NCI-H1092 treated with DMSO at 0.1 percent for 48 hours (cell line): Measurements from ENCODE around the gene CRYL1.
A peak's percentile ranks its signal among the peaks of the same experiment; 100 is the strongest.

Experiments used
- DNase-seq: peaks from one replicate; lab custom pipeline; 2025; lab: John Stamatoyannopoulos, UW

CRYL1 gene

DNA sequence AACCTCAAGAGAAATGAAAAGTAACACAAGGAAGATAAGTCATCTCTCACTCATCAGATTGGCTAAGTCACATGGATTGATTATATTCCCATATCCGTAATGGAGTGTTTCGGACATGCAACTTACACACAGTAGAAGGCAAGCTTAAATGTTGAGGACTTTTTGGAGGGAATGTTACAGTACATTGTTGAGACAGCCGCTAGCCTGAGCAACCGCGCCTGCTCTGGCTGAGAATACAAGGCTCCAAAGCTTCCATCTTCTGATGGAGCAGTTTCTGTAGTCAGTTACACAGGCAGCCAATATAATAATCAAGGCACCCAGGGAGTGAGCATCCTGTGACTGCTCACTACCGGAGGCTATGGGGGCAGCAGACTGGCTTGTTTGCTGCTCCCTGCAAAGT, 1.0 kb upstream of the CRYL1 start:
- DNase-seq, result peak; percentile 14

DNA sequence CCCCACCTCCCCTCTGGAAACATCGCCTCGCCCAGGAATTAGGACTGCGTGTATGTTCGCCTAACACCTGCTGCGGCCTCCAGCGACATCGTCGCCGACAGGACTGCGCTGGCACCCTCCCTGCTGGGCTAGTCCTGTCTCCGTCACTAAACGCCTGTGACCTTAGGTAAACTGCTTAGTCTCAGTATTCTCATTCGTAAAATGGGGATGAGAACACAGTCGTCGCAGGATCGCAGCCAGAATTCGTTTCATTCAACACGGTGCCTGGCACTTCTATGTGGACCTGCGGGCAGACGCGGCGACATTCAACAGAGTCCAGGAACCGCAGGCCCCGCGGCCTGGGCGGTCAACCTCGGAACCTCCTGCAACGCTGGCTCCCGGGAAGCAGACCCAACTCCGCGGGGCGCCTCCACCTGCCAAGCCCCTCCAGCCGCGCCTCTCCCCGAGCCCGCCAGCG, 485 bp downstream of the CRYL1 start:
- no peak for DNase-seq

DNA sequence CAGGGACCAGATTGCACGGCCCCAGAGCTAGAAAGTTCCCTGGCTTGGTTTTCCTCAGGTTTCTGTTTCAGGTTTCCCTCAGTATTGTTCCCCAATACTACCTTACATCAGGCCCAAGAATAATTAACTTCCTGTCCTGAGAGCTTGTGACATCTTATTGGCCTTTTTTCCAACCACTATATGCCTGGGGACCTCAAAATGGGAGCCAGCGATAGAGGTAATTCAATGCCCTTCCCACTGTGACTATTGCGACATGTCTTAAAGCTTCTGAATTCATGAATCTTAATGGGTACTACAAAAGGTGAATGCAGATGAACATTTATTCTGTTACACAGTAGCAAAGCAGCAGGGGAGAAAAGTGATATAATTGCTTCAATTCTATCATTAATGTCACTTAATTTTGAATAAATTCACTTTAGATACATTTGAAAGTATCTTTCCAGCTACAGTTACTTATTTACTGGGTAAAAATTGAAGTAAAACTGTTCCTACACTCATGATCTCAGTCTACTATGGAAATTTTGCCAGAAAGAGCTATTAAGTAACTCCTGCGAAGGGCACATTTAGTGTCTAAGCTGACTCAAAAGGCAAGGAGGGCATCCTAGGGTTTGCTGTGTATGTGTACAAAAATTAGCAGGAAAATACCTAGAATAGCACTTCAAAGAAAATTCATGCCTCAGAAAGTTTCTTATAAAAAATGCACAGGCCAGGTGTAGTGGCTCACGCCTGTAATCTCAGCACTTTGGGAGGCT, 4.1 kb downstream of the CRYL1 start:
- no peak for DNase-seq

DNA sequence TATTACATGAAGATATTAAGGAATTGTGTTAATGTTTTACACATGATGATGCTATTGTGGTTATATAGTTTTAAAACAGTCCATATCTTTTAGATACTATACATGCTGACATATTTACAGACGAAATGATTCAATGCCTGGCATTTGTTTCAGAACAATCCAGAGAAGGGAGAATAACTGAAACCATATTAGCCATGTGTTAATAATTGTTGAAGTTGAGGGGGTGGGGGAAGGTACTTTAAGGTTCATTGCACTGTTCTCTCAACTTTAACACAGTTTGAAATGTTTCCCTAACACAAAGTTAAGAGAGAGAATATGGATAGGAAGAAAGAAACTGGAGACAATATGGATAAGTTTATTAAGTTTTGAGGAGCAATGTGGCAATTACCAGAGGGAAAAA, 5.8 kb downstream of the CRYL1 start:
- DNase-seq, result no peak

DNA sequence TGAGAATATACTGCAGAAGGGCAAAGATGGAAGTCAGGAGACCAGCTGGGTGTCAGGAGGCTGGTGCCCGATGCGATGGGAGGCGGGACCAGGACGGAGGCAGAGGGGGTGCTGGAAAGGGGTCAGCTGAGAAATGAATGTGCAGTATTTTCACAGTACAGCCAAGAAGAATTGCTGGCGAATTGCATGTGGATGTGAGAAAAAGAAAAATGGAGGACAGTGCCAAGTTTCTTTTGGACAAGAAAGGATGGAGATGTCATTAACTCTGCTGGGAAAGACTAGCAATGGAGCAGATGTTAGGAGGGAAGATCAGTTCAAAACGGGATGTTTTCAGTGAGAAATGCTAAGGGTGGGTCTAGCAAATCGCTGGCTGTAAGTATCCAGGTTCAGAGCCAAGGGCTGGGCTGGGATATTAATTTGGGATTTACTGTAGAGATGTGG, 7.0 kb downstream of the CRYL1 start:
- DNase-seq, result no peak

DNA sequence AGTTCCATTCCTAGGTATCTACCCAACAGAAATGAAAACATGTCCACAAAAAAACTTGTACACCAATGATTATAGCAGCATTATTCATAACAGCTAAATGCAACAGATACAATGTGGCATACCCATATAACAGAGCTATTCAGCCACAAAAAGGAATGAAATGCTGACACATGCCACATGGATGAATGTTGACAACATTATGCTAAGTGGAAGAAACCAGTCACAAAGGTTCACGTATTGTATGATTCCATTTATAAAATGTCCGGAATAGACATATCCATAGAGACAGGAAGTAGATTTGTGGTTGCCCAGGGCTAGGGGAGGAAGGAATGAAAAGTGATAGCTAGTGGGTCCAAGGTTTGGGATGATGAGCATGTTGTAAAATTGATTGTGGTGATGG, 10.8 kb downstream of the CRYL1 start:
- DNase-seq, result no peak

DNA sequence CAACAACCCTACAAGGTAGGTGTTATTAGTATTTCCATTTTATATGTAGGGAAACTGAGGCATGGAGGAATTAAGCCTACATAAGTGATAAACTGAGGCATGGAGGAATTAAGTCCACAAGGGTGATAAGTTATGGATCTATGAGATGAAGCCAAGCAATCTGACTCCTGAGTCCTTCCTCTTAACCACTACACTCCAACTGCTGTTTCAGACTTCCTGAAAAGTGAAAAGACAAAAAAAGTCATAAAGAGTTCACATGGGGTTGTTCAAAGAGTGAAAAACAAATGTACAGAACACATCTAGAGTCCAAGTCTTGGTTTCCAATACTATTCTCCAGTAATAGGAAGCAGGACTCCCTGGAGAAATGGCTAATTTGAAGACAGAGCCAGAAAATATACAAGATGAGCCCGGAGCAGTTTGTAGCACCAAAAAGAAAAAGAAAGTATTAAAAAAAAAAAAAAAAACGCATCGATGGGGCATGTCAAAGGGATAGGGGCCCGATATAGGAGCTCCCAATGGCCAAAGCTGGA, 12.1 kb downstream of the CRYL1 start:
- DNase-seq, result no peak

DNA sequence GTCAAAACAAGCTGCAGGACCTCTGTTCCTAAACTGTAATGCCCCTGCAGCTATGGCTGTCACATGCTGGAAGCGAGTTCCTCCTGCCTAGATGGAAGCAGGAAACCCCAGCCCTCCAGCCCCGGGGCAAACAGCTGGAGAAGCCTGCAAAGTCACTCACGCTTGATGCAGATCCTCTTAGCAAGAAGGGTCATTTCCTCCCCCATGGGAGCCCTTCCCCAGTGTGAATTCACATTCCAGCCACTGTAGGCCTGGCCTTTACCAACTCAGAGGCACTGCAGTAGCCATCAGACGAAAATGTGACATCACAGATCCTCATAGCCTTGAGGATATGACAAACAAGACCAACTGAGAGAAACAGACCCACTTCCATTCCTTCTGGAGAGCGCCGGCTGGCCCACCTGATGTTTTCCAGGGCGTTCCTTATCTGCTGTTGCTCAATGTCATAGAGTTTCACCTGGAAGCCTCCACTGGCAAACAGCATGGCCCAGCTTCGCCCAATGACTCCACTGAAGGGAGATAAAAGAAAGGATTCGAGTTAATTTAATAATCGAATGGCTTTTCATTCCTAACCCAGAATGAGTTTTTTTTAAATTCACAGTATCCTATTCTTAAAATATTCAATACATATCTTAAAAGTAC, 13.5 kb downstream of the CRYL1 start:
- no peak for DNase-seq

DNA sequence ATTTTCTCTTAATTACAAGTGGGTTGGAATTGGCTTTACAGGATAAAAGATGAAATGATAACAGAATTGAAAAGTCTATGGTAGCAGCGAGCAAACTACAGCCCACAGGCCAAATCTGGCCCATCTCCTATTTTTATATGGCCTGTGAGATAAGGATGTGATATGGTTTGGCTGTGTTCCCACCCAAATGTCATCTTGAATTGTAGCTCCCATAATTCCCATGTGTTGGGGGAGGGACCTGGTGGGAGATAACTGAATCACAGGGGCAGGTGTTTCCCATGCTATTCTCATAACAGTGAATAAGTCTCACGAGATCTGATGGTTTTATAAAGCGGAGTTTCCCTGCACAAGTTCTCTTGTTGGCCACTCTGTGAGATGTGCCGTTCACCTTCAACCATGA, 19.0 kb downstream of the CRYL1 start:
- no peak for DNase-seq

DNA sequence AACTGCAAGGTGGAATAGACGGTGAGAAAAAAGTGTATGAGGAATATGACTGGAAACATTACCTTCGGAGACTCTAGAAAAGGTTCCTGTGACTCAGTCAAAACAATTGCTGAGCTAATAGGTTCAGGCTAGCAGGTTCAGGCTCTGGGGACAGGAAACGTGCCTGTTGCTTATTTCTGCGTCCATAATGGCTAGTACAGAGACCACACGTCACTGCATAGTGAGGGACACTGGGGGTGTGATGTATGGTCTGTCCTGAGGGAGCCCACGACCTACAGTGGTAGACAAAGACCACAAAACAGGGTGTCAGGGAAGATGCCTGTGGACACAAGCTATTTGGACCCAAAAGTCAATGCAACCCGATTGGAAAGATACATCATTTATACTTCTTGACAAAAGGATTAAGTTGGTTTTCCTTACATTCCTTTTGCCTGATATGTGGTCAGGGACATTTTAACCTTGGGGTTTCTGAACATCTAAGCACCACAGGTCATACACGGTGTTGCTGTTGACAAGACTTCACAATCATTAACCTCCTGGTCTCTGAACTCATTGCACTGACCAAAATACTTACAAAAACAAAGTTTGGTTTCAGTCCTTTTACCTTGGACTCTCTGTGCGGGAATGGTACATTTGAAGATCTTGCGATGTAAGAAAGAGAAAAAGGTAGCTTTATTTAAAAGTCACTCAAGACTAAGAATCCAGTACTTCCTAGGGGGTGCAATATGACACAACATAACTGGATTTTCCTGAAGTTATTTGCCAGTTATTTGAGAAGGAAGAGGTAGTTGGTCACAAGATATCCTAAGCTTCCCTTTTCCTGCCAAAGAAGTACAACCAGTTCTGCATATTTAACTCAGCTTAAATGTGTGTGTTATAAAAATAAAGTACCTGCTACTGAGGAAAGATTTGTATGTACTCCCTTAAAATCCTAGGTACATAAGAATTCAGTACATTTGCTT, 20.0 kb downstream of the CRYL1 start:
- DNase-seq, result no peak

DNA sequence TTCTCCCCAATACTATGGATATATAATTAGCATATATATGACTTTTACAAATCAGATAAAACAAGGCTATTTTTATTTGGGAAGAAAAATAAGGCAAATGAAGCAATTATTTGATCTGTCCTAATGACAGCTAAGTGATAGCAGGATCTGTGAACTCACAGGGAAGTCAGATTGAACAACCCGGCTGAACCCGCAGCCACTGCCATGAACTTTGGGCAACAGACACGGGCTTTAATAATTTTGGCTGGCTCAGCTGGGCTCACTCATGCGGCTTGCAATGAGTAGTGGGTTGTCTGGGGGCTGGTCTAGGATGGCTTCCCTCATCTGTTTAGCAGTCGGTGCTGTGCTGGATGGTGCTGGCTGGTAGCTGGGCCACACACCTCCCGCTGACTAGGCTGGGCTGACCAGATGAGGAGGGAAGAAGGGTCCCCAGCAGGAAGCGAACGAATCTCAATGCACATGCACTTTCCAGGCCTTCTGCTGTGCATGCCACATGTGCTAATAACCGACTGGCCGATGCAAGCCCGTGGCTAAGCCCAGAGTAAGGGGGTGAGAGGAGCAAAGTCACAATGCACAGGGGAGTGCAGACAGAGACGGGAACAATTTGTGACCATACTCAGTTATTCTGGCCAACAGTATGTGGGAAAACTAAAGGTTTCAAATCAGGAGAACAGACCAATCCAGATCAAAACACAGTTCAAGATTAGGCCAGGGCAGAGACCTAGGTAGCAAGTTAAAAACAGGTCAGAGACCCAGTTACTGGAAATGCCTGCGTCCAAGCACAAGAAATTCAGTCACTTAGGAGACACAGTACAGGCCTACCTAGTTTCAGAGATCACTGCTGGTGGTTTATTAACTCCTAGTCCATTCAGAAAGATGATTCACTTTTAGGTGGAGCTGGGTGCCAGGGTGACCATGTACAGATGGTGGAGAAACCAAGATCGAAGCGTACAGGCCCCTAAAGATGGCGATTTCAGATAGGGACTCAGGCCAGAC, 22.3 kb downstream of the CRYL1 start:
- DNase-seq, result no peak

DNA sequence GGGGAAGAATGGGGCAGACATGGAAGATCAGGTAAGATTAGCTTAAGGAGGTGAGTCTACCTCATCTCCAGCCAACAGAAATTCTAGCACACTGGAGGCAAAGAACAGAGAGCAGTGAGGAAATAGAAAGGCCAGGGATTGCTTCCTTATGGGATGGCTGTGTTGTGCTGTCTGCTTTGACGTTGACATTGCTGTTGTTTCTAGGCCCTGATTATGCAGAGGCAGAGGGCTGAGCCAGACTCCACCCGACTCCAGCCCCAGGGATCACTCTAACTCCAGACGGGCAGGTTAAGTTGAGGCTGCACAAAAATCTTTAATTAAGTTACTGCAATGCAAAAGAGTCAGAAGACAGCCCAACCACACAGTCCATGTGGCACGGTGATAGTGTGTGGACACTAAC, 24.1 kb downstream of the CRYL1 start:
- DNase-seq, result no peak

DNA sequence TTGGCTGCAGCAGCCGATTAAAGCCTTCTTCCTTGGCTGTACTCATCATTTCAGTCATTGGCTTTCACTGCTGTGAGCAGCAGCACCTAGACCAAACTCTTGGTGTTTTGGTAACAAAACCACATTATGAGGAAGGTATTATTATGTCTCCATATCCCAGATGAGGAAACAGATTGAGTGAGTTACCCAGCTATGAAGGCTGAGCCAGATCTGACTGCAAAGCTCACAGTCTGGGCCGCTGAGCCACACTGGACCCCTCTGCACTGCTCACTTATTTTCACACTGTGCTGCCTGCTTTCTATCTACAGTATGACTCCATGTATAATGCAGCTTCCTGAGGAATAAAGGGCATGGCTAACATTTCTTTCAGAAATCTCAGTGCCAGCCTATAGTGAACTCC, 24.5 kb downstream of the CRYL1 start:
- no peak for DNase-seq

DNA sequence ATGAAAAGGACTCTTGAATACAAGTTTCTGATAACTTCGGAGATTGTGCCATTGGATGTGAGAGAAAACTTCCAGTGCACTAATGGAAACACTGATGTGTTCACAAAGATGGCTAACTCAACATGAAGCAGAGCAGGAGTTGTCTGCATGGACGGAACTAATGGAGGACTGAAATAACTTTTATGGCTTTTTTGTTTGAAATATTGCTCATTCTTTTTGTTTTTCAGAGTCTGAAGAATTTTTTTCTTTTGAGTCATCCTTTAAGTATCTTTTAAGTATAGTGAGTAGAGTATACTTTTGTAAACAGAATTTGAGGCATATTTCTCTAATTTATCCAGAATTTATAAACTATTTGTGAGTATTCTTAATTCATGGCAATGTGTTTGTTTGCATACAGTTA, 25.7 kb downstream of the CRYL1 start:
- no peak for DNase-seq

DNA sequence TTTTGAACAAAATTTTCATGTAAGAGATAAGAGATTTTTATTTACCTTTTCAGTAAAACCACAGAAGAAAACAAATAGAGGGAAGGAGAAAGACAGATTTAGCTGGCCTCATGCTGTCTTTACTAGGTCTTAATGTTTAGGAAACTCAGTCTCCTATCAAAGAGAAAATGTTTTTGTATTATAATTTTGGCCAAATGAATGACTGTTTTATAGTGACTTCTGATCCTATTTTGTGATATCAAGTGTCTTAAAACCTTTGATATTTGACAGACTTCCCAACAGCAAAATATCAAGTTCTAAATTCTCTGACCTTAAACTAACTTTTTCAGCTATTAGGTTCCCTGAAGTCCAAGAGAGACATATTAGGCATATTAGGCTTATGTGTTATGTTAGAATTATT, 27.0 kb downstream of the CRYL1 start:
- no peak for DNase-seq

DNA sequence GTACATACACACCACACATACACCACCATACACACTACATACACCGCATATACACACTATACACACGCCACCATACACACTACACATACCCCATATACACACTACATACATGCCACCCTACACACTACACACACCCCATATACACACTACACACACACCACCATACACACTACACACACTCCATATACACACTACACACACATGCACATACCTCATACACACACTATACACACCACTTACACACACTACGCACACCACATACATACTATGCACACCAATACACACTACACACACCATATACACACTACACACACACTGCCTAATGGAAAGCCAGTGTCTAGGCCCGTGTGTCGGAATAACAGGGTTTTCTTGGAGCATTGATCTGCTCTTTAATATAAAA, 27.5 kb downstream of the CRYL1 start:
- no peak for DNase-seq

DNA sequence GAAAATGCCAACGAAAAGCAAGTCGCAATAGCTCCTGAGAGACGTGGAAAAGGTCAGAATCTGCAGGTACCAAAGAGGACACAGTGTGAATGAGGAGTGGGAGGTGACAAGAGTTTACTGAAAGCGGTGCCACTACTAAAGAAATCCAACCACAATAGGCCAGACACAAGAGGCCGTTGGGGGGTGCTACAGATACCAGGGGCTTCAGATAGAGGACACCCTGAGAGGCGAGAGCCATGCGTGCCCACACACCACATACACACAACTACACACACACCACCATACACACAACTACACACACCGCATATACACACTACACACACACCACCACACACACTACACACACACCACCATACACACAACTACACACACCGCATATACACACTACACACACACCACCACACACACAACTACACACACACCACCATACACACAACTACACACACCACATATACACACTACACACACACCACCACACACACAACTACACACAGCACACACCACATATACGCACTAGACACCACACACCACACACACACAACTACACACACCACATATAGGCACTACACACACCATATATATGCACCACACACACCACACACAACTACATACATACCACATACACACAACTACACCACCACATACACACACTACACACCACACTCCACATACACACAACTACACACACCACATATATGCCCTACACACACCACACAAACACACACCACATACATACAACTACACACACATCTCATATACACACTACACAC, 28.5 kb downstream of the CRYL1 start:
- no peak for DNase-seq

DNA sequence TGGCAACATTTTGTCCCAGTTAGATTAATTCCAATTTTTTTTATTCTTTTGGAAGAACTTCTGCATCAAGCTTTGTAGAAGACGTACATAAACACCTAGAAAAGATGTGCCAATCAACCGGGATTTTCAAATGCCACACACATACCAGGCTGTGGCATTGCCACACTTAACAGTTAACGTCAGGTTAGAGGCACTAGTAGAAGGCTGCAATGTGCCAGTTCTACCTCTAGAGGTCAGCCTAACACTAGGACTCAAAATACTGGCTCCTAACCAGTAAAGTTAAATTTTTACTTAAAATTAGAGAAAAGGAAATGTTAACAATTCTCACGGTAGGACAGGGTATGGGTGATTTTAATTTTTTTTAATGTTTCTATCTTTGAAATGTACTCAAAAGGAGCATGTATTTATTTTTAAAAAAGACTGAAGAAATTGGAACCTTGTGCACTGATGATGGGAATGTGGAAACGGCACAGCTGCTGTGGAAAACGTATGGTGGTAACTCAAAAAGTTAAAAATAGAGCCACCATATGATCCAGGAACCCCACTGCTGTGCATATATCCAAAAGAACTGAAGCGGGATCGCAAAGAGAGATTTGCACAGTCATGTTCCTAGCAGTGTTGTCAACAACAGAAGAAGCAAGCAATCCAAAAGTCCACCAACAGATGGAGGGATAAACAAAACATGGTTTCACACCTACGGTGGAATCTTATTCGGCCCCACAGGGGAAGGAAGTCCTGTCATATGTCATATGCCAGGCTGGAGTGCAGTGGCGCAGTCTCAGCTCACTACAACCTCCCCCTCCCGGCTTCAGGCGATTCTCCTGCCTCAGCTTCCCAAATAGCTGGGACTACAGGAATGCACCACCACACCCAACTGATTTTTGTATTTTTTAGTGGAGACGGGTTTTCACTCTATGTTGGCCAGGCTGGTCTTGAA, 30.3 kb downstream of the CRYL1 start:
- DNase-seq, result peak; percentile 61

DNA sequence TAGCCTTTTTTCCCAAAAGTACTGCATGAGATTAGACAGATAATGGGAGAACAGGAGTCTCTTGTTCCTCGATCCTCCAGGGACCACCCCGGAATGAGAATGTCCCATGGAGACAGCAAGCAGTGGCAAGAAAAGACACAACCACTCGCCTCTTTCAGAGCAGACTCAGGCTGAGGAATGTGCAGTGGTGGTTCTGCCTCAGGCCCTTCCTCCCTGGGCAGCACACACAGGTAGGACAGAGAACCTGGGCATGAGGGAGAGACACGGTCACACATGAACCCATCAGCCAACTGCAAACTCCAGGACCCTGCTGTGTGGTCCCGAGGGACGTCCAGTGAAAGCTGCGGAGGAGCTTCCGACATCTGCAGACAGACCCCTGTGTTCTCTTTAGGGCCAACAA, 31.0 kb downstream of the CRYL1 start:
- DNase-seq, result no peak
